SK-N-MC (cell line): ENCODE data around the gene FER.

Experiments used
- EZH2 ChIP-seq: fragments of 200-600 bp; sonication (generic); IDR thresholded peaks from one replicate; pipeline ENCODE4 v1.6.1; 2017; ENCODE audit warnings: antibody characterized with exemption
- POLR2AphosphoS5 ChIP-seq: IDR thresholded peaks from 2 replicates; pipeline ENCODE4 v1.6.1; 2012; ENCODE audit warnings: mild to moderate bottlenecking, low read depth, low read length, borderline replicate concordance

GRCh38 chr5:108702546-108702945, 45.2 kb upstream of the FER start:
- TF ChIP-seq EZH2 (no peak), POLR2AphosphoS5 (no peak)
